CD4-positive, alpha-beta T cell treated with Interleukin-4 for 4 hours (primary cell): ENCODE results near the gene DLAT.
"Not testable (repeated sequence)": the region's sequence is repeated elsewhere in the genome, so short reads cannot be mapped to it uniquely, and the experiment has no call there.

ENCODE experiments used
- DNase-seq: peaks from one replicate; pipeline ENCODE4 v3.0.0-alpha.2; 2020

DLAT gene

DNA sequence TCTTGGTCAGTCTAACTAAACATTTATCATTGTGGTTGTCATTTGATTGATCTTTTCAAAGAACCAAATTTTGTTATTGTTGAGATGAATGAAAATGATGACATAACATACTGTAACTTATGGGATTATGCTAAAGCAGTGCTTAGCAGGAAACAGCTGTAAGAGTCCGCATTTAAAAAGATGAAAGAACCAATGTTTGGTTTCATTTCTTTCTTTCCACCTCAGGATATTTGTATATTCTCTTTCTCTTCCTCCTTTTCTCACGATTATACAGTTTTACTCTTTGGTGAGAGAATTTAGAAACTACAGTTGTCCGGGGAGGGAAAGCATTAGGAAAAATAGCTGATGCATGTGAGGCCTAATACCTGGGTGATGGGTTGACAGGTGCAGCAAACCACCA, 25.5 kb downstream of the DLAT start:
- DNase-seq: no peak

DNA sequence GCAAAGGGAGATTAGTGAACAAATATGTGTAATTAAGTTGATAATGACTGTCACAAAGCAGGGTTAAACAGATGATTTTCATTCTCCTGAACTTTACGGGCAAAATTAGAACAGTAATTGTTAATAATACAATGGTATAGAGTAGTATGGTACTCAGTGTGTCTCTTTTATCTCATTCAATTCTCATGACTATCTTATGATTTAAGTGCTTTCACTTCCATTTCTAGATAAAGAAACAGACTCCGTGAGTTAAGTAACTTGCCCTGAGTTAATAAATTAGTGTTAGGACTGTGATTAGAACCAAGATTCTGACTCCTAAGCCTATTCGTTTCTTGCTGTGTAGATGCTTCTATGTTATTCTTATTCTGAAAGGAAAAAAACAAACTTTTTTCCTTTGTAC, 26.6 kb downstream of the DLAT start:
- DNase-seq: no peak

DNA sequence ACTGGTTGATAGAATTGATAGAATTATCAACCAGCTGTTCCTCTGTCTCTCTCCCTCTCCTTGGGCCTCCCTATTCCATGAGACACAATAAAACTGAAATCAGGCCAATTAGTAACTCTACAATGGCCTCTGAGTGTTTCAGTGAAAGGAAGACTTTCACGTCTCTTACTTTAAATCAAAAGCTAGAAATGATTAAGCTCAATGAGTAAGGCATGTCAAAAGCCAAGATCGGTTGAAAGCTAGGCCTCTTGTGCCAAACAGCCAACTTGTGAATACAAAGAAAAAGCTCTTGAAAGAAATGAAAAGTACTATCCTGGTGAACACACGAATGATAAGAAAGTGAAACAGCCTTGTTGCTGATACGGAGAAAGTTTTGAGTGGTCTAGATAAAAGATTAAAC, 32.0 kb downstream of the DLAT start:
- DNase-seq: no peak

DNA sequence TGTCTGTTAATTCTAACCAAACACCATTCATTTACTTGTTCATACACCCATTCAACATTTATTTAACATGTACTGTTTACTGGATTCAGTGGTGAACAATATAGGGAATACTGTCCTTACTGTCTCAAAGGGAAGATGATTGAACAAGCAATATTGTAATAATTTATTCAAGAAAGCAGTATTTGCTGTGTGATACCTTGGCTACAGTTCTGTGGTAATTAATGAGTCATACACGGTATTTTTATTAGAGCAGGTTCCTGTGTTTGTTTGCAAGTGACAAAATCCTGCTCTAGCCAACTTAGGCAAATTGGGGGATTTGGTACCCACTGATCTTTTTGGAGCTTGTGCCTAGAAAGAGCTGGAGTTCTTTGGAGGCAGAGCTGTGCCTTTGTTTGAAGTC, 32.9 kb downstream of the DLAT start:
- DNase-seq: no peak

DNA sequence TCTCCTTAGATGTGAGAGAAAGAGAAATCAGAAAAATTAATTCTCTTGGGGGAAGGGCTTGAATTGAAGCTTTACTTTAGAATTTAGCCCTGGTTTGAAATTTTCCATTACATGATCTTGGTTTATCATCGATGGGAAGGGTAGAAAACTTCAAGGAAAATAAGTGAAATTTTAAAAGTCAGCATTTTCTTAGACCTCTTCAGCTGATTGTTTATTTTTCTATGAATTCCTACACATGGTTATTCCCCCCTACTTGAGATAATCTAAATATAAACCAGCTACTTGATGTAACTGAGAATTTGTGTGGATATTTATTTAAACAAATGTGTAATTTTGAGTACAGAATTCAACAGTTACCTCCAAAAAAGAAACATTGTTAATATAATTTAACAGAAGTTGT, 37.7 kb downstream of the DLAT start:
- DNase-seq: no peak

DNA sequence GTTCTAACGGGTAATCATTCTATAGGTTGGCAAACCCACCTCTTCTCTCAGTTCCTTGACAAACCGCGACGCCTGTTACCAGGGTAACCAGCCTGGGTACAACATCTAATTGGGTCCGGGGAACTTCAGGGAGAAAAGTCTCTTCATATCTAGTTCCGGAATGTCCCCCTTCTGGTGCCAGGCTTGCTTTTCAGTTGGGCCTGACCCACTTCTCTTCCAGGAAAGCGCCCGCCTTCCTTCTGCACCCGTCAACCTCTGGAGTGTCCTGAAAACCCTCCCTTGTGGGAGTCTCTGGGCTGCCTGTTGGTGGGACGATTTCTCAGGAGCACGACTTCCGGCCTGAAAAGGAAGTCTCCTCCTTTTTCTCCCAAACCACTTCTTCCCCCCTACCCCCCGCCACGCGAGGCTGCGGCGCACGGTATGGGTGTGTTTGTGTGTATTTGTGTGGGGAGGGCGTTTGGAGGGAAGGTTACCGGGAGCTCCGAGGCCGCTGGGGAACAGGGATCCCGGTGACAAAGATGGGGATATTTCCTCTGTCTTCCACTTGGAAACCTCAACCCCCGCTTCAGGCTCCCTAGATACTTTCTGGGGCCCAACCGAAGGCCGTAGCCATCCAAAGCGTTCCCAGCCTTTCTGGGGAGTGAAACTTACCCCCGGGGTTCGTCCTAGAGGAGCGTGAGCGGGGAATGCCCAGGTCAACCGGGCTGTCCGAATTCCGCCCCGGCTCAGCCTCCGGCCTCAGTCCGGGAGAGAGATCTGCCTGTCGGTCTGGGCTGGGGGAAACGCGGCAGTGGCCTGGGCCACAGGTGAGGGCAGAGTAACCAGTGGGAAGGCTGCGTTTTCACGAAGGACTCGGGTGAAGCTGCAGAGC, 49.0 kb downstream of the DLAT start, which contains the start of the genes NKAPD1 and PIH1D2:
Gene NKAPD1, plus strand, starts transcription at position 359 of the 871 bp plus-strand sequence. CDS start 1,276 bp downstream, outside the sequence.
Gene PIH1D2, minus strand, starts transcription at position 77 of the 871 bp plus-strand sequence. CDS start 843 bp downstream, outside the sequence.
- peak; percentile 87 for DNase-seq

DNA sequence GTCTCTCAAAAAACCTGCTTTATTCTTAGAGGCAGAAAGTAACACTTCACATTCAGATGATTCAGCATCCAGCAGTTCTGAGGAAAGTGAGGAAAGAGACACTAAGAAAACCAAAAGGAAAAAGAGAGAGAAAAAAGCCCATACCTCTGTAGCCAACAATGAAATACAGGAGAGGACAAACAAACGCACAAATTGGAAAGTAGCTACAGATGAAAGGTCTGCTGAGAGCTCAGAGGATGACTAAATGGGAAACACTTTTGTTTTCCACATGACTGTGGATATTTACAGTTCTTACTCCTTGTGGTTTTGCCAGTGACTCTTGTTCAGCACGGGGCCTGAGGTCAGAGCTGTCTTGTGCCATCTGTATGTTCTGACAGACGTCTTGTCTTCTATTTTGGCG, 57.5 kb downstream of the DLAT start:
- no peak for DNase-seq

DNA sequence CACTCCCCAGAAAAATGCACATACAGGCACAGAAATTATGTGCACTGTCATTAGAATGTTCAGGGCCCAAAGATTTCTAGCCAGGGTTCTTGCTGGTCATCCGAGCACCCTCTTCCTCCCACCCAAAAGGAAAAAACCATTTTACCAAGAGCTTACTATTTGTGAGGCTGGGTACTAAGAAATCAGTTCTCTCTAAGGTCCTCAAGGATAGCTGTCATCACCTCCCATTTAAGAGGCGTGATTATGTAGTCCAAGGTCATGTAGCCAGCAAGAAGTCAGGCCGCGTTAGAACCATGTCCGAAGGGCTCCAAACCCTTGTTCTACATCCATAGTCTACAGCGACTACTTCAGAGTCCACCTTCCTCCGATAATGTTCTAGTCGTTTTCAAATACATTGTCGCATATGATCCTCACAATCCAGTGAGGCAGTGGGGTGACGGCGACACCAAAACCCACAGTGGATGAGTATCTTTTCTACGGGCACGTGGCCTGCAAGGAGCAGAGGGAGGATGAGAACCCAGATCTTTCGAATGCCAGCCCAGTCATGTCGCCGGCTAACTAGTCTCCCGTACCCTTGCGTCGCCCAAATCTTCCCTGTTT, 60.7 kb downstream of the DLAT start:
- peak; percentile 24 for DNase-seq

DNA sequence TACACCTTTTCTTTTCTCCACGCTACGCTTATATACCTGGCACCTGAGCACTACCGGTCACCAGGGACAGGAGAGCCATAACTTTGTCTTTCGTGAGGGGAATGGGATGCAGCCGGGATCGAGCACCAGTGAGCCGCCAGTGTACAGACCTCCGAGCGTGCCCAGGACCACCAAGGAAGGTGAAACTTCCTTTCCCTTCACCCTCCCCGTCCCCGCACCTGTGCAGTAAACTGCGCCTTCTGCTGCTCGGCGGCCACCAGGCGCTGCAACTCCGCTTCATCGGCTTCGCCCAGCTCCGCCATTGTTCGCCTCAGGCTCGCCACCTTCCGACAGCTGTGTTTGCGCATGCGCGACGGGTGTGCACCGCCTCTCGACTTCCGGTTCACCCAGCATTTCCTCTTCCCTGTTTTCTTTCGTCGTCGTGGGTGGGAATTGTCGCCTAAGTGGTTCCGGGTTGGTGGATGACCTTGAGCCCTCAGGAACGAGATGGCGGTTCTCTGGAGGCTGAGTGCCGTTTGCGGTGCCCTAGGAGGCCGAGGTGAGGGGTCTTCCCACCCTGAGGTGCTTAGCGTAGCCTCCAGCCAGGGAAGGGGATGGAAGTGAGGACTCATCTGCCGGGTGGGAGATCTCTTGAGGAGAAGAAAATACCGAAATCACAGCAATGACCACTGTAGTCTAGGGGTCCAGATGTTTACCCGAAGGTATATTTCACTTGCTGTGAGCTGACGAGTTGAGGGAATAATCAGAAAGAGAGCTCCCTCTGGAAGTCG, 61.4 kb downstream of the DLAT start, which contains the start of the genes SDHD and TIMM8B:
Gene SDHD, plus strand, starts transcription at position 452 of the 770 bp plus-strand sequence. Its CDS starts 35 bp downstream, at position 487.
Gene TIMM8B, minus strand, starts transcription at position 335 of the 770 bp plus-strand sequence. Its CDS starts 33 bp downstream, at position 302.
- peak; percentile 97 for DNase-seq

DNA sequence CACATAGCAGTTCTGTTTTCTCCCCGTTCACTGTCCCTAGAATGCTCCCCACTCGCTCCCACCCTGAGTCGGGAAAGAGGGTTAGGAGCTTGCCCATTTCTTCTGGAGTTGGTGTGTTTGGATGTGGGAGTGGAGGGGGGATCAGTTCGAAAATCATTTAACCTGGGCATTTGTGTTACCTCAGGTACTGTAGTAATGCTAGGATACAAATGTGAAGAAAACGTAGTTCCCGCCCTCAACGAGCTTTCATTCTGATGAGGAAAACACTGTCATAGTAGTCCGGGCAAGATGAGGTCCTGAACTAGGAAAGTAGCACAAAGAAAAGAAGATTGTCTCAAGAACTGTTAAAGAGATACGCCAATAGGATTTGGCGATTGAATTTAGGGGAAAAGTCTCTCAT, 62.0 kb downstream of the DLAT start:
- DNase-seq: no peak

DNA sequence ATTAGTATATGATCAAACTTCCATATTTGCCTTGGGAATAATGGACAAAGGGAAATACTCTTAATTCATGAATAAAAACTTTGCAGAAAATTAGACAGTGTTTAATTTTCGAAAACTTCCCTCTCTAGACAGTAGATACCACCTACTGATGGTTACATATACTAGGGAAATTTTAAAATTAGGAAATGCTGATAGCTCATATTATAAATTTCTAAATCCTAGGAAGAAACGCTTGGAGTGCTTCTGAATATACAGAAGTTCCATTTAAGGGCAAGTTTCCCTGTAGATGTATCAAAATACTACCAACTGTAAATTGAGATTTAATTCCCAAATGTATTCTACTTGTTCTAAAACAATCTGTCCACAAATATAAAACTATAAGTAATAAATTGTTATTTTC, 70.1 kb downstream of the DLAT start:
- DNase-seq: not testable (repeated sequence)

DNA sequence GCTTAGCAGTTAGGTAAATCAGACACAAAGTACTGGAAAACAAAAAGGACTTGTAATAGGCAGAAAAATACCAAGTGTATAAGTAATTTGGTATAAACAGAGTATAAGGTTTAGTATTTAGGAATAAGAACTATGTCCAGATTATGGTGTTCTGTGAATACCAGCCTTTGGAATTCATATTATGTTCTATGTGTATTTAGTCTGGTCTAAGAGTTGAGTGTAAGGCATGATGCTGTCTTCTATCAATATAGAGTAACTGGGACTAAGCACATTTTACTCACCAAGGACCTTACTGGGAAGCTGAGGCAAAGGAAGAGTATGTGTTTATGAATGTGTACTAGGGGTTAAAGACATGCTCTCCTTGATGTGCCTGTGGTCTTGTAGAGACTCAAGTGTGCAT, 71.0 kb downstream of the DLAT start:
- DNase-seq: no peak

DNA sequence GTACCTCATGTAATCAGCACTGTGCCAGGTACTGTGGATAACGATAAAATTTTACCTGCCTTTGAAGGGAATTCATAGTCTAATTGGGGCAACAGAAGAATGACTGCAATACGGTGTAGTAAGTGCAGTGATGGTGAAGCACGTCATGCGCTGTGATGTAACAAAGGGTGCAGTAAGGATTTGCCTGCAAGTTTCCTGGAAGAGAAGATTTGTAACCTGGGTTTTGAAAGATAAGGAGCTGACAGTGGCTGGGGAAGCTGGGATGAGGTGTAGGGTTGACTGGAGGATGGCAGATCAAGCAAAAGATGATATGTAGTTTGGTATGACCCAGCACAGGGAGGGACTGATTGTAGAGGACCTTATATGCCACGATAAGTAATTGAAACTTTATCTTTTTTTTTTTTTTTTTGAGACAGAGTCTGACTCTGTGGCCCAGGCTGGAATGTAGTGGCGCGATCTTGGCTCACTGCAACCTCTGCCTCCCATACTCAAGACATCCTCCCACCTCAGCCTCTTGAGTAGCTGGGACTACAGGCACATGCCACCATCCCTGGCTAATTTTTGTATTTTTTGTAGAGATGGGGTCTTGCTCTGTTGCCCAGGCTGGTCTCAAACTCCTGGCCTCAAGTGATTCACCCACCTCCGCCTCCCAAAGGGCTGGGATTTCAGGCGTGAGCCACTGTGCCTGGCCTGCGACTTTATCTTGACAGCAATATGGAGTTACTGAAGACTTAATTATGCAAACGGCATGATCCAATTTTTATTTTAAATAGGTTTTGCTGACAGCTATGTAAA, 72.7 kb downstream of the DLAT start:
- DNase-seq: no peak

DNA sequence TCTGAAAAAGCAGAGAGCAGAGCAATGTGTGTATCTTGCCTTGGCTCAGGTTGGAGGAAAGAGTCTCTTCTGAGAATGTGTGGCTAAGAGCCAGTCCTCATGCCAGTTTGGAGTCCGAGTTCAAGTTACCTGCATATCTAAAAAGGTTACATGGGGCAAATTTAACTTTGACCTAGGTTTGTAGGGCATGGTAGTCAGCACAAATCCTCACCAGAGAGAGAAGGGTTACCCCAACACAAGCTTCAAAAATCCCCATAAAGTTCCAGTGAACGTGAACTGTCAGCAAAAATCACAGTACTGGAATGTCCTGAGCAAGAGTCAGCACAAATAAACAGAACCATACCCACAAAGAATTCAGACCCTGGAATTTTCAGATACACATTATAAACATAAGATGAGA, 75.3 kb downstream of the DLAT start:
- no peak for DNase-seq

DNA sequence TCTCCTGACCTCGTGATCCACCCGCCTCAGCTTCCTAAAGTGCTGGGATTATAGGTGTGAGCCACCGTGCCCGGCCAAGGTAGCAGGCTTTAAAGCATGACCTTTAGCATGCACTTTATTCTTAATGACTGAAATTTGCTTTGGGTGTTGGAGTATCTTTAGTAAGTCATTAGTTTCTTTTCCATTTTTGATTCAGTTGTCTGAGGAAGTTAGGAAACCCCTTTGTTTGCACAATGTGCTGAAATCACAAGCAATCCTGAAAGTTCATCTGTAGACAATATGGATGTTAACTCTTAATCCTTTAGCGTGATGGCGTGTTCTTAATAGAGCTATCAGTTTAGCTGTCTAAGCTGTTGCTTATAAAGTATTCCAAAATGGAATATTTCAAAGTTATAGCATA, 78.2 kb downstream of the DLAT start:
- DNase-seq: no peak

DNA sequence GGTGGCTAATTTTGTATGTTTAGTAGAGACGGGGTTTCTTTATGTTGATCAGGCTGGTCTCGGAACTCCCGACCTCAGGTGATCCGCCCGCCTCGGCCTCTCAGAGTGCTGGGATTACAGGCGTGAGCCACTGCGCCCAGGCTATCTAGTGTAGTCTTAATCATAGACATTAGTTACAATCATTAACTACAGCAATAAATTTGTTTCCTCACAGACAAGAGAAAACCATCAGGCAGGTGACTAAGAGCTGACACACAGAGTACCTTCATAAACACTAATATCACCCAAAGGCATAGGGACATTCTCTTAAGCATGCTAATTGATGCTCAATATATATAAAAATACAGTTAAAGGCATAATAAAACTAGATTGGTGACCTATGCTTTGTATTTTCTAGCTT, 80.9 kb downstream of the DLAT start:
- no peak for DNase-seq
